ENCODE data around the gene STK38.

Gene STK38

DNA sequence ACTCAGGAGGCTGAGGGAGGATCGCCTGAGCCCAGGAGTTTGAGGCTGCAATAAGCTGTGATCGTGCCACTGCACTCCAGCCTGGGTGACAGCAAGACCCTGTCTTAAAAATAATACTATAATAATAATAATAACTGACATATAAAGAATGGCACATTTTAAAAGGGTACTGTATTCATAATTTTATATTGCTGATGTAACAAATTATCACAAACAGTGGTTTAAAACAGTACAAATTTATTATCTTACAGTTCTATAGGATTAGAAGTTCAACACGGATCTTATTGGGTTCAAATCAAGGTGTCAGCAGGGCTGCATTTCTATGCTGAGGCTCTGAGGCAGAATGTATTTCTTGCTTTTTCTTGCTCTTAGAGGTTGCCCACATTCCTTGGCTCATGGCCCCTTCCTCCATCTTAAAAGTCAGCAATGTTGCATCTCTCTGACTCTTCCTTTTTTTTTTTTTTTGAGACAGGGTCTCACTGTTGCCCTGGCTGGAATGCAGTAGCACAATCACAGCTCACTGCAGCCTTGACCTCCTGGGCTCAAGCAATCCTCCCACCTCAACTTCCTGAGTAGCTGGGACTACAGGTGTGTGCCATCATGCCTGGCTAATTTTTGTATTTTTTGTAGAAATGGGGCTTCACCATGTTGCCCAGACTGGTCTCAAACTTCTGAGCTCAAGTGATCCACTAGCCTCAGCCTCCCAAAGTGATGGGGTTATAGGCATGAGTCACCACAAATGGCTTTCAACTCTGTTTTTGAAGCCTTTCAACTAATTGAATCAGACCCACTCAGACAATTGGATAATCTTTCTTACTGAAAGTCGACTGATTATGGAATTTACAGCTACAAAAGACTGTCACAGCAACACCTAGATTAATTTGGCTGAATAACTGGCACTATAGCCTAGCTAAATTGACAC is 24.1 kb upstream of the STK38 start:
- H3K18ac ChIP-seq (ENCODE audit: low read length) = no peak overlapping the region
- no CpG with 5 or more reads among the region's 4 CpGs for WGBS (ENCODE audit: extremely low coverage, insufficient coverage, low lambda C conversion rate)
- no peak for DNase-seq
- no peak overlapping the region for H3K4me3 ChIP-seq (ENCODE audit: low read length)
- no peak overlapping the region for H3K4me2 ChIP-seq (ENCODE audit: low read length)
- no peaks in the 10 kb centered on the region for H3K79me1 ChIP-seq (ENCODE audit: low read length)
- no peaks in the 10 kb centered on the region for H3K36me3 ChIP-seq (ENCODE audit: control insufficient read depth, insufficient read depth, low read length)
- H3K4me1 ChIP-seq (ENCODE audit: control insufficient read depth, low read depth, low read length) = no peaks in the 10 kb centered on the region
- no peak overlapping the region for H3K9ac ChIP-seq (ENCODE audit: low read length)
- H3K56ac ChIP-seq (ENCODE audit: low read length) = no peak overlapping the region
- no peak overlapping the region for H3K27ac ChIP-seq (ENCODE audit: low read depth, low read length)
- H3K27me3 ChIP-seq (ENCODE audit: insufficient read depth, low read length, poor library complexity) = no peaks in the 10 kb centered on the region
- no peak overlapping the region for H2BK15ac ChIP-seq (replicated peaks; ENCODE audit: low read depth)
- no peak overlapping the region for H4K5ac ChIP-seq (ENCODE audit: low read length)
- H2BK120ac ChIP-seq (ENCODE audit: low read depth, low read length) = no peak overlapping the region
- H2AK5ac ChIP-seq (ENCODE audit: low read length) = no peak overlapping the region
- no peaks in the 10 kb centered on the region for H3K79me2 ChIP-seq (ENCODE audit: control insufficient read depth, insufficient read depth, low read length)
- H3K23ac ChIP-seq (ENCODE audit: low read length) = no peak overlapping the region
- H2BK5ac ChIP-seq (ENCODE audit: low read length) = no peak overlapping the region
- H4K8ac ChIP-seq (ENCODE audit: low read depth, low read length) = no peak overlapping the region
- H3K4ac ChIP-seq (ENCODE audit: low read depth, low read length) = no peak overlapping the region

DNA sequence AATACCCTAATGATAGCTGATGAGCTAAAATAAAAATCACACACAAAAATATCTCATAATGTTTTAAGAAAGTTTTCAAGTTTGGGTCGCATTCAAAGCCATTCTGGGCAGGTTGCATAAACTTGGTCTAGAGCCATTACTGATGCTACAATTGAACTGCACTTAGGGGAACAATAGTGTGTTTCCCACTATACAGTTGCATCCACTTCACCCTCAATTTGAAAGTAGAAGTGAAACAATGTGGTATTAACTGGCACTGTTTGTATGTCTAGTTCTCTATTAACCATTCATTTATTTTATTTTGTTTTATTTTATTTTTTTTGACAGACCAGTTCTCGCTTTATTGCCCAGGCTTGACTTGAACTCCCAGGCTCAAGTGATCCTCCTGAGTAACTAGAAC is 23.0 kb upstream of the STK38 start:
- no peak overlapping the region for H4K5ac ChIP-seq (ENCODE audit: low read length)

DNA sequence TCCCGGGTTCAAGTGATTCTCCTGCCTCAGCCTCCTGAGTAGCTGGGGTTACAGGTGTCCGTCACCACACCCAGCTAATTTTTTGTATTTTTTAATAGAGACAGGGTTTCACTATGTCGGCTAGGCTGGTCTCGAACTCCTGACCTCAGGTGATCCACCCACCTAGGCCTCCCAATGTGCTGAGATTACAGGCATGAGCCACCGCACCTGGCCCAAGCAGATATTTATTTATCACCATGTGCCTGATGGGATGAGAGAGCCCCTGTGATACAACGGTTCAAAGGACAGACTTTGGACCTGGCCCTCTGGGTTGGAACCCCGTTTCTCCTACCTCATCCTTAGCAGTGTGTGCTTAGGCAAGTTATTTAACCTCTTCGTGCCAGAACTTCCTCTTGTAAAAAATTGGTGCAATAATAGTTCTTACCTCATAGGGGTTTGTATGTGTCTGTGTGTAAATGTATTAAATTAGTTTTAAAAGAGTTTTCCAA is 19.2 kb upstream of the STK38 start:
- H4K8ac ChIP-seq (ENCODE audit: low read depth, low read length) = no peak overlapping the region

More for the DNA sequence above, 23.0 kb upstream of the STK38 start:
- Histone ChIP-seq H3K4me2 (ENCODE audit: low read length) (no peak overlapping the region), H2AK5ac (ENCODE audit: low read length) (no peak overlapping the region), H3K9ac (ENCODE audit: low read length) (no peak overlapping the region), H4K8ac (ENCODE audit: low read depth, low read length) (no peak overlapping the region), H2BK5ac (ENCODE audit: low read length) (no peak overlapping the region), H3K4me3 (ENCODE audit: low read length) (no peak overlapping the region), H3K56ac (ENCODE audit: low read length) (no peak overlapping the region), H3K4me1 (ENCODE audit: control insufficient read depth, low read depth, low read length) (no peaks in the 10 kb centered on the region), H3K79me2 (ENCODE audit: control insufficient read depth, insufficient read depth, low read length) (no peaks in the 10 kb centered on the region), H3K79me1 (ENCODE audit: low read length) (no peaks in the 10 kb centered on the region), H3K18ac (ENCODE audit: low read length) (no peak overlapping the region), H3K27me3 (ENCODE audit: insufficient read depth, low read length, poor library complexity) (no peaks in the 10 kb centered on the region), H2BK120ac (ENCODE audit: low read depth, low read length) (no peak overlapping the region), H2BK15ac (replicated peaks; ENCODE audit: low read depth) (no peak overlapping the region), H3K36me3 (ENCODE audit: control insufficient read depth, insufficient read depth, low read length) (no peaks in the 10 kb centered on the region), H3K4ac (ENCODE audit: low read depth, low read length) (no peak overlapping the region), H3K23ac (ENCODE audit: low read length) (no peak overlapping the region), H3K27ac (ENCODE audit: low read depth, low read length) (no peak overlapping the region)
- no peak for DNase-seq
- no CpG with 5 or more reads among the region's 2 CpGs for WGBS (ENCODE audit: extremely low coverage, insufficient coverage, low lambda C conversion rate)

GRCh38 chr6:36563928-36564284 is 16.6 kb upstream of the STK38 start:
- Histone ChIP-seq H3K23ac (ENCODE audit: low read length) (no peak overlapping the region), H2BK15ac (replicated peaks; ENCODE audit: low read depth) (no peak overlapping the region), H4K8ac (ENCODE audit: low read depth, low read length) (no peak overlapping the region), H4K5ac (ENCODE audit: low read length) (no peak overlapping the region), H3K4me2 (ENCODE audit: low read length) (no peak overlapping the region), H3K36me3 (ENCODE audit: control insufficient read depth, insufficient read depth, low read length) (no peaks in the 10 kb centered on the region), H3K9ac (ENCODE audit: low read length) (no peak overlapping the region), H3K4me1 (ENCODE audit: control insufficient read depth, low read depth, low read length) (no peaks in the 10 kb centered on the region), H3K27me3 (ENCODE audit: insufficient read depth, low read length, poor library complexity) (no peaks in the 10 kb centered on the region), H3K4ac (ENCODE audit: low read depth, low read length) (no peak overlapping the region), H2BK5ac (ENCODE audit: low read length) (no peak overlapping the region), H3K18ac (ENCODE audit: low read length) (no peak overlapping the region), H3K79me2 (ENCODE audit: control insufficient read depth, insufficient read depth, low read length) (no peaks in the 10 kb centered on the region), H3K79me1 (ENCODE audit: low read length) (no peaks in the 10 kb centered on the region), H2BK120ac (ENCODE audit: low read depth, low read length) (no peak overlapping the region), H2AK5ac (ENCODE audit: low read length) (no peak overlapping the region), H3K4me3 (ENCODE audit: low read length) (no peak overlapping the region), H3K27ac (ENCODE audit: low read depth, low read length) (no peak overlapping the region), H3K56ac (ENCODE audit: low read length) (no peak overlapping the region)
- DNase-seq = no peak
- no CpG with 5 or more reads among the region's 4 CpGs for WGBS (ENCODE audit: extremely low coverage, insufficient coverage, low lambda C conversion rate)

More for the DNA sequence above, 19.2 kb upstream of the STK38 start:
- no peak overlapping the region for H3K56ac ChIP-seq (ENCODE audit: low read length)
- H3K18ac ChIP-seq (ENCODE audit: low read length) = no peak overlapping the region
- no peak overlapping the region for H2BK5ac ChIP-seq (ENCODE audit: low read length)
- H2BK15ac ChIP-seq (replicated peaks; ENCODE audit: low read depth) = no peak overlapping the region
- H3K4ac ChIP-seq (ENCODE audit: low read depth, low read length) = no peak overlapping the region
- no peak for DNase-seq
- no peaks in the 10 kb centered on the region for H3K27me3 ChIP-seq (ENCODE audit: insufficient read depth, low read length, poor library complexity)
- H3K9ac ChIP-seq (ENCODE audit: low read length) = no peak overlapping the region
- no peak overlapping the region for H2AK5ac ChIP-seq (ENCODE audit: low read length)
- no peak overlapping the region for H3K23ac ChIP-seq (ENCODE audit: low read length)
- no peaks in the 10 kb centered on the region for H3K4me1 ChIP-seq (ENCODE audit: control insufficient read depth, low read depth, low read length)
- H3K36me3 ChIP-seq (ENCODE audit: control insufficient read depth, insufficient read depth, low read length) = no peaks in the 10 kb centered on the region
- no peak overlapping the region for H3K4me3 ChIP-seq (ENCODE audit: low read length)
- H3K4me2 ChIP-seq (ENCODE audit: low read length) = no peak overlapping the region
- no peak overlapping the region for H4K5ac ChIP-seq (ENCODE audit: low read length)
- WGBS (ENCODE audit: extremely low coverage, insufficient coverage, low lambda C conversion rate) = no CpG with 5 or more reads among the region's 8 CpGs
- H3K79me1 ChIP-seq (ENCODE audit: low read length) = no peaks in the 10 kb centered on the region
- no peak overlapping the region for H3K27ac ChIP-seq (ENCODE audit: low read depth, low read length)
- no peak overlapping the region for H2BK120ac ChIP-seq (ENCODE audit: low read depth, low read length)
- no peaks in the 10 kb centered on the region for H3K79me2 ChIP-seq (ENCODE audit: control insufficient read depth, insufficient read depth, low read length)

- no peak overlapping the region for H3K9ac ChIP-seq (ENCODE audit: low read length)
- H3K4ac ChIP-seq (ENCODE audit: low read depth, low read length) = no peak overlapping the region
- H2AK5ac ChIP-seq (ENCODE audit: low read length) = no peak overlapping the region
- no peak overlapping the region for H3K4me3 ChIP-seq (ENCODE audit: low read length)
- H2BK15ac ChIP-seq (replicated peaks; ENCODE audit: low read depth) = no peak overlapping the region
- H3K18ac ChIP-seq (ENCODE audit: low read length) = no peak overlapping the region
- WGBS (ENCODE audit: extremely low coverage, insufficient coverage, low lambda C conversion rate) = 100% methylated on average over 1 of the region's 3 CpGs
- no peak overlapping the region for H2BK5ac ChIP-seq (ENCODE audit: low read length)
- H3K27ac ChIP-seq (ENCODE audit: low read depth, low read length) = no peak overlapping the region
- no peak overlapping the region for H4K8ac ChIP-seq (ENCODE audit: low read depth, low read length)
- no peak overlapping the region for H2BK120ac ChIP-seq (ENCODE audit: low read depth, low read length)
- H3K79me2 ChIP-seq (ENCODE audit: control insufficient read depth, insufficient read depth, low read length) = no peaks in the 10 kb centered on the region
- H3K36me3 ChIP-seq (ENCODE audit: control insufficient read depth, insufficient read depth, low read length) = no peaks in the 10 kb centered on the region
- H4K5ac ChIP-seq (ENCODE audit: low read length) = no peak overlapping the region
- no peak overlapping the region for H3K56ac ChIP-seq (ENCODE audit: low read length)
- no peaks in the 10 kb centered on the region for H3K79me1 ChIP-seq (ENCODE audit: low read length)
- no peaks in the 10 kb centered on the region for H3K27me3 ChIP-seq (ENCODE audit: insufficient read depth, low read length, poor library complexity)
- no peak overlapping the region for H3K4me2 ChIP-seq (ENCODE audit: low read length)
- DNase-seq = peak; percentile 18
- no peak overlapping the region for H3K23ac ChIP-seq (ENCODE audit: low read length)
- H3K4me1 ChIP-seq (ENCODE audit: control insufficient read depth, low read depth, low read length) = no peaks in the 10 kb centered on the region
Measured at GRCh38 chr6:36563237-36563927, 16.1 kb upstream of the STK38 start.

All from mesendoderm (in vitro differentiated cells).